Loucy (cell line): ENCODE measurements around the gene CCDC142.

Experiments
- EZH2phosphoT487 ChIP-seq: fragments of 200-600 bp; IDR thresholded peaks from 2 replicates; pipeline ENCODE4 v1.6.1; 2018; ENCODE audit warnings: antibody characterized with exemption, mild to moderate bottlenecking, moderate library complexity, borderline replicate concordance
- TF ChIP-seq, protein P1 (sequence below): fragments of 200-600 bp; sonication (generic); conservative IDR thresholded peaks from 2 replicates; pipeline ENCODE4 v1.5.1; 2014; ENCODE audit warnings: mild to moderate bottlenecking, antibody characterized with exemption, low read length

GRCh38 chr2:74527741-74528140 lies 44.9 kb upstream of the CCDC142 start:
- TF ChIP-seq, protein P1, sequence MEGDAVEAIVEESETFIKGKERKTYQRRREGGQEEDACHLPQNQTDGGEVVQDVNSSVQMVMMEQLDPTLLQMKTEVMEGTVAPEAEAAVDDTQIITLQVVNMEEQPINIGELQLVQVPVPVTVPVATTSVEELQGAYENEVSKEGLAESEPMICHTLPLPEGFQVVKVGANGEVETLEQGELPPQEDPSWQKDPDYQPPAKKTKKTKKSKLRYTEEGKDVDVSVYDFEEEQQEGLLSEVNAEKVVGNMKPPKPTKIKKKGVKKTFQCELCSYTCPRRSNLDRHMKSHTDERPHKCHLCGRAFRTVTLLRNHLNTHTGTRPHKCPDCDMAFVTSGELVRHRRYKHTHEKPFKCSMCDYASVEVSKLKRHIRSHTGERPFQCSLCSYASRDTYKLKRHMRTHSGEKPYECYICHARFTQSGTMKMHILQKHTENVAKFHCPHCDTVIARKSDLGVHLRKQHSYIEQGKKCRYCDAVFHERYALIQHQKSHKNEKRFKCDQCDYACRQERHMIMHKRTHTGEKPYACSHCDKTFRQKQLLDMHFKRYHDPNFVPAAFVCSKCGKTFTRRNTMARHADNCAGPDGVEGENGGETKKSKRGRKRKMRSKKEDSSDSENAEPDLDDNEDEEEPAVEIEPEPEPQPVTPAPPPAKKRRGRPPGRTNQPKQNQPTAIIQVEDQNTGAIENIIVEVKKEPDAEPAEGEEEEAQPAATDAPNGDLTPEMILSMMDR: no peak
- no peak for TF ChIP-seq EZH2phosphoT487
